Caco-2 (cell line): ENCODE measurements around the gene GFY. TPM values are rescaled to one million over a fixed set of nuclear protein-coding genes. Genes with fewer than 3 reads are reported as not detected.
A peak's percentile ranks its signal among the peaks of the same experiment; 100 is the strongest.

Experiments
- BruUV-seq: library from RNA; stranded (reverse); fragments of 400-500 nt; replicated peaks from 2 replicates; lab custom pipeline; 2021; lab: Mats Ljungman, UMichigan
- CTCF ChIA-PET: fragments of 300-600 bp; sonication (Branson Sonifier 250); formaldehyde crosslinking; loops from one replicate; lab custom pipeline; 2022; ENCODE audit warnings: antibody characterized with exemption; lab: Charles Lee
- POLR2A ChIA-PET: fragments of 300-600 bp; sonication (Branson Sonifier 250); formaldehyde crosslinking; loops from one replicate; lab custom pipeline; 2022; ENCODE audit warnings: antibody characterized with exemption; lab: Charles Lee
- DNase-seq, 2 experiments: peaks; one replicate each; pipeline versions ENCODE4 v3.0.0 to v3.0.0-alpha.2; 2020 to 2022
- H3K27me3 ChIP-seq: replicated peaks from 2 replicates; pipeline ENCODE4 v1.6.0; 2011; ENCODE audit warnings: low read length; ENCODE audit not compliant: control insufficient read depth, insufficient read depth
- H3K36me3 ChIP-seq: 2 replicates; pipeline ENCODE4 v1.5.1; 2011; ENCODE audit warnings: low read length; ENCODE audit not compliant: control insufficient read depth, insufficient read depth
- H3K4me1 ChIP-seq: fragments of 250-450 bp; sonication (Bioruptor Pico); 2 replicates; pipeline ENCODE4 v1.5.1; 2020; ENCODE audit warnings: mild to moderate bottlenecking
- H3K4me3 ChIP-seq: 2 replicates; pipeline ENCODE4 v1.5.1; 2011; ENCODE audit warnings: low read depth, mild to moderate bottlenecking, control low read depth, low read length
- H3K9me3 ChIP-seq: fragments of 250-450 bp; sonication (Bioruptor Pico); 2 replicates; pipeline ENCODE4 v1.5.1; 2020; ENCODE audit warnings: mild to moderate bottlenecking, moderate library complexity
- H3K27ac Mint-ChIP-seq: one replicate; pipeline ENCODE4 v1.8.0; 2022; ENCODE audit warnings: mixed read lengths; ENCODE audit not compliant: unreplicated experiment
- H3K27me3 Mint-ChIP-seq: one replicate; pipeline ENCODE4 v1.8.0; 2022; ENCODE audit warnings: mixed read lengths; ENCODE audit not compliant: insufficient read depth, unreplicated experiment
- H3K36me3 Mint-ChIP-seq: one replicate; pipeline ENCODE4 v1.8.0; 2022; ENCODE audit warnings: mild to moderate bottlenecking, mixed read lengths; ENCODE audit not compliant: insufficient read depth, unreplicated experiment
- H3K4me1 Mint-ChIP-seq: one replicate; pipeline ENCODE4 v1.8.0; 2022; ENCODE audit warnings: low read depth, mixed read lengths; ENCODE audit not compliant: unreplicated experiment
- H3K4me3 Mint-ChIP-seq: one replicate; pipeline ENCODE4 v1.8.0; 2022; ENCODE audit warnings: mild to moderate bottlenecking, moderate library complexity, mixed read lengths; ENCODE audit not compliant: unreplicated experiment
- H3K9me3 Mint-ChIP-seq: one replicate; pipeline ENCODE4 v1.8.0; 2022; ENCODE audit warnings: mixed read lengths; ENCODE audit not compliant: unreplicated experiment
- intact Hi-C: fragments of 100-400 bp; cut with micrococcal nuclease; formaldehyde crosslinking; loops from one replicate; pipeline ENCODE4 v1.10.0; 2022; ENCODE audit not compliant: unreplicated experiment
- total RNA-seq: library from RNA; stranded (reverse); gene quantifications from 2 replicates; pipeline ENCODE4 v1.2.3, GENCODE V29; 2022
- TF ChIP-seq, protein P1 (sequence below), 2 experiments: fragments of 200-600 bp in 1 of 2; IDR thresholded peaks; 1 replicate in 1 of 2; 2 replicates in 1 of 2; pipeline versions ENCODE4 v1.5.1 to v1.8.0; 2011 to 2022; ENCODE audit warnings: antibody characterized with exemption in 1 of 2, control low read depth in 1 of 2, inconsistent platforms in 1 of 2, low read depth in 1 of 2, low read length in 1 of 2, mild to moderate bottlenecking in 1 of 2, moderate library complexity in 1 of 2; ENCODE audit not compliant: insufficient read depth in 1 of 2, severe bottlenecking in 1 of 2, unreplicated experiment in 1 of 2

Gene GFY
- total RNA-seq, 1 experiment from 2014 or later = 0.25 TPM

DNA sequence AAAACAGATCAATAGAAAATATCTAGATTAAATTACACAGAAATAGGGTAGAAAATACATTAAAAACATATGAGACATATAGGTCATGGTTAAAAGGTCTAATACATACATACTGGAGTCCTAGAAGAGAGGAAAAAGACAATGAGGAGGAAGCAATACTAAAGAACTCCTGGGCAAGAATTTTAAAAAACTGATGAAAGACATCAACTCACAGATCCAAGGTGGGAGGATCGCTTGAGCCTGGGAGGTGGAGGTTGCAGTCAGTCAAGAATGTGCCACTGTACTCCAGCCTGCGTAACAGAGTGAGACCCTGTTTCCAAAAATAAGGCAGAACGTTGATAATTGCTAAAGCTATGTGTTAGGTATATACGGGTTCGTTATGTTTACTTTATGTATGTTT, 42.5 kb upstream of the GFY start:
- H3K27me3 ChIP-seq = no peaks in the 10 kb centered on the region
- H3K9me3 ChIP-seq = peaks cover 17% of the 10 kb centered on the region; the same call in 1 of the 2 replicates
- no TSS peak for BruUV-seq
- intact Hi-C loops = no loop called here
- ChIA-PET CTCF (no interaction called here), POLR2A (no interaction called here)
- DNase-seq = no peak
- Mint-ChIP-seq H3K27me3 (peaks cover 3% of the 10 kb centered on the region), H3K36me3 (peaks cover 6% of the 10 kb centered on the region), H3K4me1 (no peaks in the 10 kb centered on the region), H3K9me3 (peaks cover 20% of the 10 kb centered on the region), H3K27ac (no peak overlapping the region), H3K4me3 (no peak overlapping the region)
- no peak overlapping the region for H3K4me3 ChIP-seq
- H3K36me3 ChIP-seq = no peaks in the 10 kb centered on the region
- no peaks in the 10 kb centered on the region for H3K4me1 ChIP-seq
- TF ChIP-seq, protein P1, sequence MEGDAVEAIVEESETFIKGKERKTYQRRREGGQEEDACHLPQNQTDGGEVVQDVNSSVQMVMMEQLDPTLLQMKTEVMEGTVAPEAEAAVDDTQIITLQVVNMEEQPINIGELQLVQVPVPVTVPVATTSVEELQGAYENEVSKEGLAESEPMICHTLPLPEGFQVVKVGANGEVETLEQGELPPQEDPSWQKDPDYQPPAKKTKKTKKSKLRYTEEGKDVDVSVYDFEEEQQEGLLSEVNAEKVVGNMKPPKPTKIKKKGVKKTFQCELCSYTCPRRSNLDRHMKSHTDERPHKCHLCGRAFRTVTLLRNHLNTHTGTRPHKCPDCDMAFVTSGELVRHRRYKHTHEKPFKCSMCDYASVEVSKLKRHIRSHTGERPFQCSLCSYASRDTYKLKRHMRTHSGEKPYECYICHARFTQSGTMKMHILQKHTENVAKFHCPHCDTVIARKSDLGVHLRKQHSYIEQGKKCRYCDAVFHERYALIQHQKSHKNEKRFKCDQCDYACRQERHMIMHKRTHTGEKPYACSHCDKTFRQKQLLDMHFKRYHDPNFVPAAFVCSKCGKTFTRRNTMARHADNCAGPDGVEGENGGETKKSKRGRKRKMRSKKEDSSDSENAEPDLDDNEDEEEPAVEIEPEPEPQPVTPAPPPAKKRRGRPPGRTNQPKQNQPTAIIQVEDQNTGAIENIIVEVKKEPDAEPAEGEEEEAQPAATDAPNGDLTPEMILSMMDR (IDR thresholded peaks at IDR 0.05; ENCODE audit: insufficient read depth in 1 of 2, low read depth in 1 of 2, low read length in 1 of 2, severe bottlenecking in 1 of 2, unreplicated experiment in 1 of 2) = no peak

DNA sequence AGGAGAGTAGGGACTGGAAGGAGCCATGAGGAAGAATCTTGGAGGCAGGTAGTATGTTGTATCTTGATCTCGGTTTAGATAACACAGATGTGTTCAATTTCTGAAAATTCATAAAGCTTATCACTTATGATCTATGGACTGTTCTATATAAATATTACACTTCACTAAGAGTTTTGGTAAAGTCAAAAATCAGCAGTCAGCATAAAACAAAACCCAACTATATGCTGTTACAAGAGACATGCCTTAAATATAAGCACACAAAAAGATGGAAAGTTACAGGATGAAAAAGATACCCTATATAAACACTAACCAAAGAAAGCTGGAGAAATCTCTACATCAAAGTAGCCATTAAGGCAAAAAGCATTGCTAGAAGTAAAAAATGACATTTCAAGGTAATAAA, 41.6 kb upstream of the GFY start:
- Histone ChIP-seq H3K27me3 (no peaks in the 10 kb centered on the region), H3K4me3 (no peak overlapping the region), H3K36me3 (no peaks in the 10 kb centered on the region), H3K9me3 (peaks cover 17% of the 10 kb centered on the region; the same call in 1 of the 2 replicates), H3K4me1 (no peaks in the 10 kb centered on the region)
- DNase-seq = no peak
- Mint-ChIP-seq H3K36me3 (peaks cover 7% of the 10 kb centered on the region), H3K27me3 (peaks cover 3% of the 10 kb centered on the region), H3K4me1 (no peaks in the 10 kb centered on the region), H3K27ac (no peak overlapping the region), H3K9me3 (peaks cover 20% of the 10 kb centered on the region), H3K4me3 (no peak overlapping the region)
- ChIA-PET POLR2A (no interaction called here), CTCF (no interaction called here)
- BruUV-seq = no TSS peak
- TF ChIP-seq, protein P1 (IDR thresholded peaks at IDR 0.05; ENCODE audit: insufficient read depth in 1 of 2, low read depth in 1 of 2, low read length in 1 of 2, severe bottlenecking in 1 of 2, unreplicated experiment in 1 of 2) = no peak
- intact Hi-C loops = no loop called here

DNA sequence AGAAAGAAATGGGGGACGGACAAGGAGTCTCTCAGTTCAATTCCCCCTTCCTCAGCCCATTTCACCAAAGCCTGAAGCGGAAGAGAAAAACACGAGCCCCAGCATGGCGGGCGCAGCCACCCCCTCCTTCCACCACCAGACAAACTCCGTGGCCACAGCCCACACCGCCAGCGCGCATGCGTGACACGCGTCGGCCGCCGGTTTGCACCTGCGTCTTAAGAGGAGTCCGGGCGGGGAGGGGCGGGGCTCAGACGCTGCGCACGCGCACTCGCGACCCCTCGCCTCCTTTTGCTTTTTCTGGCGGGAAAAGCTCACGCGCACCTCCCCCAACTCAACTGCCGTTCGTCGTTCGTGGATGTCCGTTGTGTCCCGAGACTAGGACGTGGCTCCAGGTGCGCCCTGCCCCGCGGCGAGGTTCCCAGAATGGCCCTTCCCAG, 37.2 kb upstream of the GFY start, which contains the start of gene KASH5:
TSS of gene KASH5 (plus strand) at position 314 of the 437 bp plus-strand sequence. CDS start 2,635 bp downstream, outside the sequence.
- CTCF ChIA-PET = interaction anchor here (1.0 to 1.1 kb wide), 2 partner anchors 24 to 55 kb away, joined by 3 to 6 read pairs; partner anchors contain the start of gene DKKL1
- Mint-ChIP-seq H3K9me3 (peaks cover under 1% of the 10 kb centered on the region), H3K27ac (peak within 1 kb of the TSS; percentile 63), H3K4me3 (peak within 1 kb of the TSS; percentile 69), H3K36me3 (peaks cover 7% of the 10 kb centered on the region), H3K27me3 (peaks cover 7% of the 10 kb centered on the region), H3K4me1 (peaks cover 12% of the 10 kb centered on the region)
- Histone ChIP-seq H3K4me1 (no peaks in the 10 kb centered on the region), H3K27me3 (no peaks in the 10 kb centered on the region), H3K4me3 (peak within 1 kb of the TSS; percentile 39), H3K9me3 (0 out of 2 replicates have a peak, but pooled peaks cover 2% of the 10 kb centered on the region), H3K36me3 (no peaks in the 10 kb centered on the region)
- no TSS peak for BruUV-seq
- TF ChIP-seq, protein P1 (IDR thresholded peaks at IDR 0.05; ENCODE audit: insufficient read depth in 1 of 2, low read depth in 1 of 2, low read length in 1 of 2, severe bottlenecking in 1 of 2, unreplicated experiment in 1 of 2) = no peak
- POLR2A ChIA-PET = interaction anchor here (0.6 kb wide), 1 partner anchor 18 kb away, joined by 3 read pairs; no protein-coding TSS in a partner anchor
- DNase-seq = peak; percentile 81 to 90
- intact Hi-C loops = no loop called here
